OCI-LY1 (cell line): Measurements from ENCODE around the gene RRP8.

Experiments used
- H2AFZ ChIP-seq: fragments of 200-600 bp; sonication (generic), shearing (Covaris generic); 2 replicates; pipeline ENCODE4 v1.6.0; 2014; ENCODE audit warnings: antibody characterized with exemption, mild to moderate bottlenecking, low read length
- H3F3A ChIP-seq: fragments of 200-600 bp; sonication (generic), shearing (Covaris generic); 2 replicates; pipeline ENCODE4 v1.6.0; 2014; ENCODE audit warnings: mild to moderate bottlenecking, antibody characterized with exemption, low read length, moderate library complexity; ENCODE audit not compliant: insufficient read depth
- H3K27ac ChIP-seq: fragments of 200-600 bp; sonication (generic); 2 replicates; pipeline ENCODE4 v1.5.1; 2014; ENCODE audit warnings: low read length, mixed run types, mild to moderate bottlenecking, low read depth; ENCODE audit not compliant: poor library complexity, severe bottlenecking
- H3K27me3 ChIP-seq: fragments of 200-600 bp; sonication (generic); 2 replicates; pipeline ENCODE4 v1.6.0; 2014; ENCODE audit warnings: antibody characterized with exemption, mild to moderate bottlenecking, low read length, moderate library complexity; ENCODE audit not compliant: insufficient read depth
- H3K36me3 ChIP-seq: fragments of 200-600 bp; sonication (generic); 2 replicates; pipeline ENCODE4 v1.6.1; 2014; ENCODE audit warnings: mild to moderate bottlenecking, antibody characterized with exemption, low read length, moderate library complexity, mixed read lengths; ENCODE audit not compliant: insufficient read depth
- H3K4me1 ChIP-seq: fragments of 200-600 bp; sonication (generic); 2 replicates; pipeline ENCODE4 v1.5.1; 2014; ENCODE audit warnings: mild to moderate bottlenecking, low read length, moderate library complexity; ENCODE audit not compliant: insufficient read depth, severe bottlenecking
- H3K4me2 ChIP-seq: fragments of 200-600 bp; sonication (generic), shearing (Covaris generic); 2 replicates; pipeline ENCODE4 v1.6.1; 2014; ENCODE audit warnings: low read length
- H3K4me3 ChIP-seq: fragments of 200-600 bp; sonication (generic); 2 replicates; pipeline ENCODE4 v1.5.1; 2014; ENCODE audit warnings: low read length, low read depth, mild to moderate bottlenecking, mixed read lengths; ENCODE audit not compliant: poor library complexity, severe bottlenecking
- H3K79me2 ChIP-seq: fragments of 200-600 bp; shearing (Covaris generic); 2 replicates; pipeline ENCODE4 v1.6.1; 2016; ENCODE audit warnings: mixed run types, low read length, mixed read lengths; ENCODE audit not compliant: insufficient read depth
- H3K9ac ChIP-seq: fragments of 200-600 bp; sonication (generic), shearing (Covaris generic); 2 replicates; pipeline ENCODE4 v1.6.1; 2014; ENCODE audit warnings: mild to moderate bottlenecking, low read length, mixed read lengths
- H3K9me2 ChIP-seq: fragments of 200-600 bp; sonication (generic), shearing (Covaris generic); 2 replicates; pipeline ENCODE4 v1.6.1; 2014; ENCODE audit warnings: low read depth, mild to moderate bottlenecking, low read length, mixed read lengths
- H3K9me3 ChIP-seq: fragments of 200-600 bp; shearing (Covaris generic); 2 replicates; pipeline ENCODE4 v1.6.1; 2014; ENCODE audit warnings: low read length, mixed read lengths
- H4K20me1 ChIP-seq: fragments of 200-600 bp; sonication (generic), shearing (Covaris generic); 2 replicates; pipeline ENCODE4 v1.6.0; 2016; ENCODE audit warnings: mild to moderate bottlenecking, low read length; ENCODE audit not compliant: insufficient read depth
- EZH2 ChIP-seq: fragments of 200-600 bp; sonication (generic), shearing (Covaris generic); IDR thresholded peaks from 2 replicates; pipeline ENCODE4 v1.8.0; 2017; ENCODE audit warnings: borderline replicate concordance, mixed run types, mild to moderate bottlenecking, antibody characterized with exemption, low read length, moderate library complexity, mixed read lengths
- TF ChIP-seq, protein P1 (sequence below): fragments of 200-600 bp; sonication (generic), shearing (Covaris generic); IDR thresholded peaks from 2 replicates; pipeline ENCODE4 v1.5.1; 2017; ENCODE audit warnings: mild to moderate bottlenecking, antibody characterized with exemption, low read length, moderate library complexity, mixed read lengths

RRP8 gene

DNA sequence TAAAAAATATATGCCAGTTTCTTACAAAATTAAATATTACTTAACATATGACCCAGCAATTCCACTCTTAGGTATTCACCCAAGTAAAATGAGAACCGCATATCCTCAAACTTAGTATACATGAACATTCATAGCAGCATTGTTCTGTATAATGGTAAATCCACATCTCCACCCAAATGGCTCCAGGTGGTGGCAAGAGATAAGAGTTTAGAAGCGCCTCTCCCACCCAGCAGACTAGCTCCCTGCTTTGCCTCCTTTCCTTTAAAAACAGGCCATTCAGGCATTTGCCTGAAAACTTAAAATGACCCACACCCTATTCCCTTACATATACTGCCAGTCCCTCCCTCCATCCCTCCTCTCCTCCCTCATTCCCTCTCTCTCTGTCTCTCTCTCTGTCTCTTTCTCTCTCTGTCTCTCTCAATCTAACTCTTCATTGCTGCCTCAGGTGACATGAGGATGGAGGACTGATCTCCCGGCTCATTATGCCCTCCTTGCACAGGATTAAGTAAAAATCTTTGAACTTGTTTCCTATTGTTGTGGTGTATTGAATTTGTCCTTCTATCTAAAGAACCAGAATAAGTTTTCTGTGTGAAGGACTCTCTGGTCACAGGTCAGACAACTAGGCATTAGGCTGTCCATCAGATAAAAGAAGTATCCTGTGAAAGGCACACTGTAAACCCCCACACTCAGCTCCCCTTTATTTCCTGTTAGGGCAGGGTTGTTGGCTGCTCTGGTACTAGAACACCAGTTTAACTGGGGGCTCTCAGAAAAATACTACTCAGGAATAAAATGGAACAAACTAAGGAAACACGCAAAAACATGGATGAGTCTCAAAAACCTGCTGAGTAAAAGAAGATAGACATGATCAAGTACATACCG is 48.3 kb downstream of the RRP8 start:
- H3K36me3 ChIP-seq, result no peaks in the 10 kb centered on the region
- no peaks in the 10 kb centered on the region for H3K9me3 ChIP-seq
- H3K4me2 ChIP-seq, result no peak overlapping the region
- H3K79me2 ChIP-seq, result no peaks in the 10 kb centered on the region
- H3K9me2 ChIP-seq, result no peaks in the 10 kb centered on the region
- H4K20me1 ChIP-seq, result no peaks in the 10 kb centered on the region
- no peak overlapping the region for H2AFZ ChIP-seq
- H3K9ac ChIP-seq, result no peak overlapping the region
- H3K4me3 ChIP-seq, result no peak overlapping the region
- no peaks in the 10 kb centered on the region for H3K4me1 ChIP-seq
- H3F3A ChIP-seq, result no peaks in the 10 kb centered on the region
- no peak for TF ChIP-seq EZH2
- TF ChIP-seq, protein P1, sequence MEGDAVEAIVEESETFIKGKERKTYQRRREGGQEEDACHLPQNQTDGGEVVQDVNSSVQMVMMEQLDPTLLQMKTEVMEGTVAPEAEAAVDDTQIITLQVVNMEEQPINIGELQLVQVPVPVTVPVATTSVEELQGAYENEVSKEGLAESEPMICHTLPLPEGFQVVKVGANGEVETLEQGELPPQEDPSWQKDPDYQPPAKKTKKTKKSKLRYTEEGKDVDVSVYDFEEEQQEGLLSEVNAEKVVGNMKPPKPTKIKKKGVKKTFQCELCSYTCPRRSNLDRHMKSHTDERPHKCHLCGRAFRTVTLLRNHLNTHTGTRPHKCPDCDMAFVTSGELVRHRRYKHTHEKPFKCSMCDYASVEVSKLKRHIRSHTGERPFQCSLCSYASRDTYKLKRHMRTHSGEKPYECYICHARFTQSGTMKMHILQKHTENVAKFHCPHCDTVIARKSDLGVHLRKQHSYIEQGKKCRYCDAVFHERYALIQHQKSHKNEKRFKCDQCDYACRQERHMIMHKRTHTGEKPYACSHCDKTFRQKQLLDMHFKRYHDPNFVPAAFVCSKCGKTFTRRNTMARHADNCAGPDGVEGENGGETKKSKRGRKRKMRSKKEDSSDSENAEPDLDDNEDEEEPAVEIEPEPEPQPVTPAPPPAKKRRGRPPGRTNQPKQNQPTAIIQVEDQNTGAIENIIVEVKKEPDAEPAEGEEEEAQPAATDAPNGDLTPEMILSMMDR, result no peak
- H3K27ac ChIP-seq, result no peak overlapping the region
- no peaks in the 10 kb centered on the region for H3K27me3 ChIP-seq

DNA sequence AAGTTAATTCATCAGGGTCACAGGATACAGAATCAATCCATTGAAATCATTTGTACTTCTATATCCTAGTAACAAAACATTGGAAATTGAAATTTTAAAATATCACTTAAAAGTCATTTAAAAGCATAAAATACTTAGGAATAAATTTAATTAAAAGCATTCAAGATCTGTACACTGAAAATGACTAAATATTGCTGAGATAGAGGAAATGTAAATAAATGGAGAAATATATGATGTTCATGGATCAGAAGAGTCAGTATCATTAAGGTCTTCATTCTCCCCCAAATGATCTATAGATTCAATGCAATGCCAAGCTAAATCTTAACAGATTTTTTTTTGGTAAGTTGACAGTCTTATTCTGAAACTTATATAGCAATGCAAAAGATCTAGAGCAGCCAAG is 49.8 kb downstream of the RRP8 start:
- no peak overlapping the region for H3K9ac ChIP-seq
- no peak overlapping the region for H3K4me3 ChIP-seq
- H3K27me3 ChIP-seq, result no peaks in the 10 kb centered on the region
- no peaks in the 10 kb centered on the region for H3K9me3 ChIP-seq
- H3K9me2 ChIP-seq, result no peaks in the 10 kb centered on the region
- TF ChIP-seq, protein P1, result no peak
- TF ChIP-seq EZH2, result no peak
- no peak overlapping the region for H3K27ac ChIP-seq
- no peaks in the 10 kb centered on the region for H4K20me1 ChIP-seq
- H3F3A ChIP-seq, result no peaks in the 10 kb centered on the region
- no peaks in the 10 kb centered on the region for H3K4me1 ChIP-seq
- no peak overlapping the region for H2AFZ ChIP-seq
- no peaks in the 10 kb centered on the region for H3K36me3 ChIP-seq
- H3K79me2 ChIP-seq, result no peaks in the 10 kb centered on the region
- no peak overlapping the region for H3K4me2 ChIP-seq

DNA sequence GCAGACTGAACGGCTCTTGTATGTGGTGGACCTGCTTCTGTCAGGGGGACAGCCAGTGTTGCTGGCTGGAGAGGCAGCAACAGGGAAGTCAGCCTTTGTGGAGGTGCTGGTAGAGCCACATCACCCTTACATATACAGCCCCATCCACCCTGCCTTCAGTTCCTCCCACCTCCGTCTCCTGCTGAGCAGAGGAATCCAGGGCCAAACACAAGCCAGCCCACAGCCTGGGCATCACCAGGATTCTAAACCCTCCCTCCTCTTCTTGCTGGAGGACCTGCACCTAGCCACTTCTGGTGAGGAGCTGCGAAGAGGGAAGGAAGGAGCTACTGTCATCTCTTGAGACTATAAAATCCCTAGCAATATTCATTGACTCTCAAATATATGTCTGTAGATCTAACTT is 54.8 kb downstream of the RRP8 start:
- Histone ChIP-seq H3K27me3 (no peaks in the 10 kb centered on the region), H3K4me1 (no peaks in the 10 kb centered on the region), H3K9me2 (no peaks in the 10 kb centered on the region), H3K9me3 (no peaks in the 10 kb centered on the region), H2AFZ (no peak overlapping the region), H3K27ac (no peak overlapping the region), H4K20me1 (no peaks in the 10 kb centered on the region), H3K4me2 (no peak overlapping the region), H3K36me3 (no peaks in the 10 kb centered on the region; the same call in 1 of the 2 replicates), H3F3A (no peaks in the 10 kb centered on the region), H3K79me2 (no peaks in the 10 kb centered on the region), H3K9ac (no peak overlapping the region), H3K4me3 (no peak overlapping the region)
- TF ChIP-seq, protein P1, result no peak
- TF ChIP-seq EZH2, result no peak
